GM12892 (cell line): ENCODE data around the gene MANBA.

ENCODE experiments used
- POLR2A ChIP-seq: IDR thresholded peaks from 2 replicates; pipeline ENCODE4 v1.6.1; 2011; ENCODE audit warnings: low read depth, low read length, control low read depth
- POLR2AphosphoS5 ChIP-seq: IDR thresholded peaks from 2 replicates; pipeline ENCODE4 v1.6.1; 2011; ENCODE audit warnings: low read depth, low read length, control low read depth

DNA sequence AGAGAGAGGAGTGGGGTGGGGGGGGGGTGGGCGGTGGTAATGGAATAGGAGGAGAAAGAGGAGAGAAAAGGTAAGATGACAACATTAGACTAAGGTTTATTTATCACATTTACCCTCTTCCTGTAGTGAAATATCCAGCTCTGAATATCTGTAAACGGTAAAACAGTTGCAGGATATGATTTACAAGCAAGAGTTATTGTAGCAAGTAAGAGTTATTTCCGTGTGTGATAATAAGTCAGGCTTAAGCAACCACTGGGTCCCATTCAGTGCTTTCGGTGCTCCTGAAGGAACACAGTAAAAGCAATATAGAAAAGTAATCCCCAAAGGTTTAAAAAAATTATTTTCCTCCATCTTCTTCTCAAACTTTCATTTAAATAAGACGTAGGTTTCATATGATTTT lies 103.6 kb downstream of the MANBA start:
- no peak for TF ChIP-seq POLR2AphosphoS5
- TF ChIP-seq POLR2A, result no peak
